Breast epithelium (tissue), 4 donors: Measurements from ENCODE around the gene HTR3B. TPM values are rescaled to one million over a fixed set of nuclear protein-coding genes. Genes with fewer than 3 reads are reported as not detected.

Source experiments
- DNase-seq, 2 donors: peaks; one replicate each; pipeline ENCODE4 v3.0.0-alpha.2; 2019; ENCODE audit warnings: low spot score in 2 of 2
- H3K27ac ChIP-seq, 2 donors: fragments of 200-600 bp; sonication (generic) in 1 of 2; one replicate each; pipeline ENCODE4 v1.5.1; 2016 to 2019; ENCODE audit warnings: mild to moderate bottlenecking in 1 of 2
- H3K27me3 ChIP-seq, 2 donors: fragments of 200-600 bp; sonication (generic) in 1 of 2; one replicate each; pipeline versions ENCODE4 v1.5.1 to v1.6.0; 2017 to 2019; ENCODE audit warnings: control low read depth in 1 of 2, mild to moderate bottlenecking in 1 of 2
- H3K36me3 ChIP-seq: fragments of 200-600 bp; one replicate; pipeline ENCODE4 v1.5.1; 2019
- H3K4me1 ChIP-seq, 2 donors: fragments of 200-600 bp; sonication (generic); one replicate each; pipeline ENCODE4 v1.5.1; 2016 to 2019; ENCODE audit warnings: control low read depth in 1 of 2
- H3K4me3 ChIP-seq, 3 donors: fragments of 200-600 bp; sonication (generic); 1 replicate in 2 of 3; 2 replicates in 1 of 3; pipeline ENCODE4 v1.5.1; 2016 to 2019; ENCODE audit warnings: mild to moderate bottlenecking in 3 of 3, moderate library complexity in 2 of 3
- H3K9me3 ChIP-seq, 2 donors: fragments of 200-600 bp; sonication (generic) in 1 of 2; one replicate each; pipeline ENCODE4 v1.5.1; 2016 to 2019; ENCODE audit warnings: control low read depth in 1 of 2
- POLR2A ChIP-seq: fragments of 450-650 bp; IDR thresholded peaks from one replicate; pipeline ENCODE4 v1.6.1; 2016; ENCODE audit warnings: antibody characterized with exemption, mild to moderate bottlenecking, moderate library complexity
- POLR2AphosphoS5 ChIP-seq, 3 donors: sonication (generic); formaldehyde crosslinking; IDR thresholded peaks; one replicate each; pipeline ENCODE4 v1.6.1; 2017; ENCODE audit warnings: antibody characterized with exemption in 3 of 3
- intact Hi-C: fragments of 100-400 bp; cut with DNase I; formaldehyde crosslinking; loops from one replicate; pipeline ENCODE4 v1.15.1; 2023; ENCODE audit warnings: low total_unique reads
- total RNA-seq, 3 donors: library from RNA; depleted of rRNA; stranded (reverse); fragments of >200 nt; gene quantifications; one replicate each; pipeline ENCODE4 v1.1.0, GENCODE V29; 2016
- TF ChIP-seq, protein P1 (sequence below), 3 donors: fragments of 450-650 bp; IDR thresholded peaks; one replicate each; pipeline ENCODE4 v1.5.1; 2016 to 2017; ENCODE audit warnings: antibody characterized with exemption in 3 of 3, mild to moderate bottlenecking in 3 of 3, moderate library complexity in 3 of 3

Gene HTR3B
- total RNA-seq, 3 donors from 2014 or later, result not detected

DNA sequence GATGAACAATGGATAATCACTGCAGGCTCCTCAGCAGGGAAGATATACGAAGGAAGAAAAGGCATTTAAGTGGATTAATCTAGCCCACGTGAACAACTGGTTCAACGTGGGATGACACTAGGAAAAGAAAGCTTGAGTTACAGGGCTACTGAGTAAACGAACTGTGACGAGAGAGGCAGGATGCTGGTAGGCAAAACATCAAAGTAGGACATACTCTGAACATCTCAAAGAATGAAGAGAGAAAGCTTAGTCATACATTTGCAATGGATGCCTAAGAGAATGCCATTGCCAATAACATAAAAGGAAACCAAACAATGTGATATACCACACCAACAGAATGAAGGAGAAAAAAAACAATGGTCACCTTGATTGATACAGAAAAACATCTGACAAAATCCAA is 42.2 kb upstream of the HTR3B start:
- Histone ChIP-seq H3K27ac (no peak overlapping the region), H3K36me3 (no peaks in the 10 kb centered on the region), H3K27me3 (no peaks in the 10 kb centered on the region), H3K9me3 (no peaks in the 10 kb centered on the region), H3K4me1 (no peaks in the 10 kb centered on the region), H3K4me3 (no peak overlapping the region)
- TF ChIP-seq POLR2AphosphoS5 (IDR thresholded peaks at IDR 0.05), result no peak
- TF ChIP-seq, protein P1, sequence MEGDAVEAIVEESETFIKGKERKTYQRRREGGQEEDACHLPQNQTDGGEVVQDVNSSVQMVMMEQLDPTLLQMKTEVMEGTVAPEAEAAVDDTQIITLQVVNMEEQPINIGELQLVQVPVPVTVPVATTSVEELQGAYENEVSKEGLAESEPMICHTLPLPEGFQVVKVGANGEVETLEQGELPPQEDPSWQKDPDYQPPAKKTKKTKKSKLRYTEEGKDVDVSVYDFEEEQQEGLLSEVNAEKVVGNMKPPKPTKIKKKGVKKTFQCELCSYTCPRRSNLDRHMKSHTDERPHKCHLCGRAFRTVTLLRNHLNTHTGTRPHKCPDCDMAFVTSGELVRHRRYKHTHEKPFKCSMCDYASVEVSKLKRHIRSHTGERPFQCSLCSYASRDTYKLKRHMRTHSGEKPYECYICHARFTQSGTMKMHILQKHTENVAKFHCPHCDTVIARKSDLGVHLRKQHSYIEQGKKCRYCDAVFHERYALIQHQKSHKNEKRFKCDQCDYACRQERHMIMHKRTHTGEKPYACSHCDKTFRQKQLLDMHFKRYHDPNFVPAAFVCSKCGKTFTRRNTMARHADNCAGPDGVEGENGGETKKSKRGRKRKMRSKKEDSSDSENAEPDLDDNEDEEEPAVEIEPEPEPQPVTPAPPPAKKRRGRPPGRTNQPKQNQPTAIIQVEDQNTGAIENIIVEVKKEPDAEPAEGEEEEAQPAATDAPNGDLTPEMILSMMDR (IDR thresholded peaks at IDR 0.05), result no peak
- intact Hi-C loops, result no loop called here
- no peak for DNase-seq

DNA sequence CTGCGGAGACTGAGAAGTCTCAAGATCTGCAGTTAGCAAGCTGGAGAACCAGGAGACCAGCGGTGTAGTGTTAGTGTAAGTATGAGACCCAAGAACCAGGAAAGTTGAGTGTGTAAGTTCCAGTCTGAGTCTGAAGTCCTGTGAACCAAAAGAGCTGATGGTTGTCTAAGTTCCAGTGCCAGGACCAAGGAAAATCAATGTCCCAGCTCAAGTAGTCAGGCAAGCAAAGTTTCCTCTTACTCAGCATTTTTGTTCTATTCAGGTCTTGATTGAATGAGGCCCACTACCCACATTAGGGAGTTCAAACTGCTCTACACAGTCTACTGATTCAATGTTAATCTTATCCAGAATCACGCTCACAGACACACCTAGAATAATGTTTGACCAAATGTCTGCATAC is 40.2 kb upstream of the HTR3B start:
- intact Hi-C loops, result no loop called here

GRCh38 chr11:113865873-113866272 is 38.7 kb upstream of the HTR3B start:
- no peaks in the 10 kb centered on the region for H3K9me3 ChIP-seq
- intact Hi-C loops, result no loop called here
- DNase-seq, result no peak

More for the DNA sequence above, 40.2 kb upstream of the HTR3B start:
- H3K4me1 ChIP-seq, result no peaks in the 10 kb centered on the region
- no peaks in the 10 kb centered on the region for H3K27me3 ChIP-seq
- no peak overlapping the region for H3K27ac ChIP-seq
- no peak for DNase-seq
- H3K4me3 ChIP-seq, result no peak overlapping the region
- no peaks in the 10 kb centered on the region for H3K9me3 ChIP-seq
- TF ChIP-seq POLR2AphosphoS5 (IDR thresholded peaks at IDR 0.05) (no peak), POLR2A (no peak)
- TF ChIP-seq, protein P1 (IDR thresholded peaks at IDR 0.05), result no peak
- no peaks in the 10 kb centered on the region for H3K36me3 ChIP-seq

GRCh38 chr11:113867843-113868503 is 36.6 kb upstream of the HTR3B start:
- Histone ChIP-seq H3K4me3 (no peak overlapping the region), H3K27me3 (no peaks in the 10 kb centered on the region), H3K27ac (no peak overlapping the region), H3K4me1 (peaks cover 0 to 5% of the 10 kb centered on the region in 2 donors), H3K9me3 (no peaks in the 10 kb centered on the region), H3K36me3 (no peaks in the 10 kb centered on the region)
- TF ChIP-seq, protein P1 (IDR thresholded peaks at IDR 0.05), result no peak
- TF ChIP-seq POLR2AphosphoS5 (IDR thresholded peaks at IDR 0.05) (no peak), POLR2A (no peak)
- DNase-seq, result no peak
- intact Hi-C loops, result no loop called here

More at GRCh38 chr11:113865873-113866272, 38.7 kb upstream of the HTR3B start:
- Histone ChIP-seq H3K4me1 (no peaks in the 10 kb centered on the region), H3K4me3 (no peak overlapping the region), H3K36me3 (no peaks in the 10 kb centered on the region), H3K27me3 (no peaks in the 10 kb centered on the region), H3K27ac (no peak overlapping the region)
- TF ChIP-seq, protein P1 (IDR thresholded peaks at IDR 0.05), result no peak
- TF ChIP-seq POLR2A (no peak), POLR2AphosphoS5 (IDR thresholded peaks at IDR 0.05) (no peak)

DNA sequence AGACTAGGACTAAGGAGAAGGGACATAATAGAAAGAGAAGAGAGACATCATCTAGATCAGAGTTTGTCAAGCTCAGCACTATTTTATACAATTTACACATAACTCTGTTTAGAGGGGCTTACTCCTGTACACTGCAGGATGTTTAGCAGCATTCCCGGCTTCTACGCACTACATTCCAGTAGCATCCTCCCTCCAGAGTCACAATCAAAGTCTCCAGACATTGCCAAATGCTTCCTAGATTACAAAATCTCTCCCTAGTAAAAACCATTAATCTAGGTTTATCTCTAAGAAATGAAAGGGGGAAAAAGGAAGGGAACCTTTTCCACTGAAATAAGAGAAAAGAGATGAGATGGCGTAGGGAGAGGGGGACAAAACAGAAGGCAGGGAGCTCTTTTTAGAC is 33.3 kb upstream of the HTR3B start:
- Histone ChIP-seq H3K27me3 (no peaks in the 10 kb centered on the region), H3K4me1 (peaks cover 0 to 9% of the 10 kb centered on the region in 2 donors), H3K4me3 (no peak overlapping the region), H3K27ac (no peak overlapping the region), H3K36me3 (no peaks in the 10 kb centered on the region), H3K9me3 (no peaks in the 10 kb centered on the region)
- DNase-seq, result no peak
- intact Hi-C loops, result no loop called here
- TF ChIP-seq POLR2AphosphoS5 (IDR thresholded peaks at IDR 0.05) (no peak), POLR2A (no peak)
- TF ChIP-seq, protein P1 (IDR thresholded peaks at IDR 0.05), result no peak
